Coronary artery (tissue), 2 donors: ENCODE results near the gene C4orf50.
A peak's percentile ranks its signal among the peaks of the same experiment; 100 is the strongest.

ENCODE experiments used
- DNase-seq: peaks from one replicate; pipeline ENCODE4 v3.0.0-alpha.2; 2017; ENCODE audit warnings: low spot score
- H3K27ac ChIP-seq, 2 donors: fragments of 200-600 bp; sonication (generic); one replicate each; pipeline ENCODE4 v1.5.1; 2016 to 2019
- H3K4me3 ChIP-seq: fragments of 200-600 bp; sonication (generic); 2 replicates; pipeline ENCODE4 v1.5.1; 2016; ENCODE audit warnings: mild to moderate bottlenecking, moderate library complexity
- CTCF ChIP-seq: fragments of 200-600 bp; sonication (generic); IDR thresholded peaks from one replicate; pipeline ENCODE4 v1.5.1; 2019; ENCODE audit warnings: antibody characterized with exemption

The C4orf50 gene

GRCh38 chr4:6024313-6024960 is 6.2 kb upstream of the C4orf50 start:
- H3K4me3 ChIP-seq: no peak overlapping the region
- TF ChIP-seq CTCF: no peak
- DNase-seq: no peak
- H3K27ac ChIP-seq: no peak overlapping the region

- no peak for DNase-seq
- Histone ChIP-seq H3K27ac (no peak overlapping the region), H3K4me3 (no peak overlapping the region)
- TF ChIP-seq CTCF: no peak
Measured at GRCh38 chr4:6023731-6024130, 5.5 kb upstream of the C4orf50 start.

GRCh38 chr4:6022607-6023288 is 4.5 kb upstream of the C4orf50 start:
- TF ChIP-seq CTCF: no peak
- Histone ChIP-seq H3K4me3 (no peak overlapping the region), H3K27ac (no peak overlapping the region)
- no peak for DNase-seq

- TF ChIP-seq CTCF: no peak
- H3K27ac ChIP-seq: no peak overlapping the region
- H3K4me3 ChIP-seq: no peak overlapping the region
- no peak for DNase-seq
Measured at GRCh38 chr4:6021831-6022606, 3.8 kb upstream of the C4orf50 start.

- no peak overlapping the region for H3K27ac ChIP-seq
- H3K4me3 ChIP-seq: no peak overlapping the region
- TF ChIP-seq CTCF: no peak
- DNase-seq: no peak
Measured at GRCh38 chr4:6020613-6021012, 2.4 kb upstream of the C4orf50 start.

GRCh38 chr4:6019316-6020263 is 1.4 kb upstream of the C4orf50 start:
- no peak for DNase-seq
- H3K4me3 ChIP-seq: no peak overlapping the region
- TF ChIP-seq CTCF: peak; percentile 73
- no peak overlapping the region for H3K27ac ChIP-seq
